Subcutaneous abdominal adipose tissue (tissue), 5 donors: ENCODE results near the gene PTCSC3.

ENCODE experiments used
- H3K27ac ChIP-seq: one replicate; pipeline ENCODE4 v1.7.0; 2013; ENCODE audit warnings: low read depth, mild to moderate bottlenecking, inconsistent platforms, low read length, moderate library complexity
- H3K27me3 ChIP-seq, 5 donors: one replicate each; pipeline ENCODE4 v1.7.0; 2013; ENCODE audit warnings: low read length in 5 of 5, inconsistent platforms in 1 of 5; ENCODE audit not compliant: control insufficient read depth in 5 of 5, insufficient read depth in 4 of 5
- H3K36me3 ChIP-seq, 5 donors: one replicate each; pipeline ENCODE4 v1.7.0; 2013; ENCODE audit warnings: low read length in 5 of 5; ENCODE audit not compliant: control insufficient read depth in 5 of 5, insufficient read depth in 5 of 5
- H3K4me1 ChIP-seq, 5 donors: one replicate each; pipeline ENCODE4 v1.7.0; 2013; ENCODE audit warnings: low read length in 5 of 5, mild to moderate bottlenecking in 3 of 5, moderate library complexity in 1 of 5; ENCODE audit not compliant: control insufficient read depth in 5 of 5, insufficient read depth in 5 of 5
- H3K4me3 ChIP-seq, 5 donors: one replicate each; pipeline ENCODE4 v1.7.0; 2013; ENCODE audit warnings: low read length in 5 of 5, low read depth in 1 of 5
- H3K9ac ChIP-seq, 5 donors: one replicate each; pipeline ENCODE4 v1.7.0; 2013; ENCODE audit warnings: low read length in 5 of 5, mild to moderate bottlenecking in 4 of 5, moderate library complexity in 3 of 5
- H3K9me3 ChIP-seq, 5 donors: one replicate each; pipeline ENCODE4 v1.7.0; 2013; ENCODE audit warnings: low read length in 5 of 5; ENCODE audit not compliant: control insufficient read depth in 5 of 5
- donor health status: healthy.
- donor health status: healthy.
- donor health status: healthy.
- donor health status: healthy.
- donor health status: healthy.

The PTCSC3 gene

GRCh38 chr14:36176524-36176923, at the start of gene PTCSC3:
Gene PTCSC3, minus strand, starts transcription at chr14:36176722.
- no peaks in the 10 kb centered on the region for H3K36me3 ChIP-seq
- no peak within 1 kb of the TSS for H3K27ac ChIP-seq
- no peaks in the 10 kb centered on the region for H3K9me3 ChIP-seq

GRCh38 chr14:36226164-36226563, 49.6 kb upstream of the PTCSC3 start:
- H3K9ac ChIP-seq: no peak overlapping the region
- H3K4me1 ChIP-seq: no peaks in the 10 kb centered on the region
- H3K4me3 ChIP-seq: no peak overlapping the region
- no peaks in the 10 kb centered on the region for H3K27me3 ChIP-seq
- no peak overlapping the region for H3K27ac ChIP-seq
- H3K9me3 ChIP-seq: no peaks in the 10 kb centered on the region
- H3K36me3 ChIP-seq: no peaks in the 10 kb centered on the region

More at GRCh38 chr14:36176524-36176923, at the start of gene PTCSC3:
- Histone ChIP-seq H3K4me1 (no peaks in the 10 kb centered on the region), H3K27me3 (no peaks in the 10 kb centered on the region), H3K4me3 (no peak within 1 kb of the TSS), H3K9ac (no peak within 1 kb of the TSS)

- Histone ChIP-seq H3K9me3 (no peaks in the 10 kb centered on the region), H3K27me3 (no peaks in the 10 kb centered on the region), H3K4me3 (no peak overlapping the region), H3K4me1 (no peaks in the 10 kb centered on the region), H3K27ac (no peak overlapping the region), H3K9ac (no peak overlapping the region), H3K36me3 (no peaks in the 10 kb centered on the region)
These were observed 47.7 kb upstream of the PTCSC3 start for GRCh38 chr14:36224176-36224575.

- Histone ChIP-seq H3K4me1 (no peaks in the 10 kb centered on the region), H3K9me3 (no peaks in the 10 kb centered on the region), H3K27me3 (peaks cover 0 to 2% (median 0%) of the 10 kb centered on the region in 5 donors), H3K4me3 (no peak overlapping the region), H3K36me3 (no peaks in the 10 kb centered on the region), H3K27ac (no peak overlapping the region), H3K9ac (no peak overlapping the region)
These were observed 47.0 kb upstream of the PTCSC3 start for GRCh38 chr14:36223558-36223957.

- H3K36me3 ChIP-seq: no peaks in the 10 kb centered on the region
- no peaks in the 10 kb centered on the region for H3K9me3 ChIP-seq
- H3K4me1 ChIP-seq: no peaks in the 10 kb centered on the region
- no peak overlapping the region for H3K27ac ChIP-seq
- peaks cover 0 to 4% (median 0%) of the 10 kb centered on the region in 5 donors for H3K27me3 ChIP-seq
- H3K9ac ChIP-seq: no peak overlapping the region
- H3K4me3 ChIP-seq: no peak overlapping the region
These were observed 46.5 kb upstream of the PTCSC3 start for GRCh38 chr14:36222952-36223468.

- H3K36me3 ChIP-seq: no peaks in the 10 kb centered on the region
- H3K9me3 ChIP-seq: no peaks in the 10 kb centered on the region
- H3K4me1 ChIP-seq: no peaks in the 10 kb centered on the region
- no peak overlapping the region for H3K9ac ChIP-seq
- H3K27ac ChIP-seq: no peak overlapping the region
- no peak overlapping the region for H3K4me3 ChIP-seq
- H3K27me3 ChIP-seq: peaks cover 0 to 10% (median 0%) of the 10 kb centered on the region in 5 donors
These were observed 45.8 kb upstream of the PTCSC3 start for GRCh38 chr14:36222337-36222736.

- no peaks in the 10 kb centered on the region for H3K9me3 ChIP-seq
- H3K27ac ChIP-seq: no peak overlapping the region
- no peak overlapping the region for H3K9ac ChIP-seq
- H3K36me3 ChIP-seq: no peaks in the 10 kb centered on the region
- no peak overlapping the region for H3K4me3 ChIP-seq
- H3K4me1 ChIP-seq: no peaks in the 10 kb centered on the region
- H3K27me3 ChIP-seq: peaks cover 0 to 16% (median 0%) of the 10 kb centered on the region in 5 donors
These were observed 44.6 kb upstream of the PTCSC3 start for GRCh38 chr14:36221112-36221511.

GRCh38 chr14:36217732-36218131, 41.2 kb upstream of the PTCSC3 start:
- Histone ChIP-seq H3K9me3 (no peaks in the 10 kb centered on the region), H3K9ac (no peak overlapping the region), H3K4me1 (no peaks in the 10 kb centered on the region), H3K27ac (no peak overlapping the region), H3K36me3 (no peaks in the 10 kb centered on the region), H3K27me3 (peaks cover 0 to 17% (median 0%) of the 10 kb centered on the region in 5 donors), H3K4me3 (no peak overlapping the region)

GRCh38 chr14:36217027-36217426, 40.5 kb upstream of the PTCSC3 start:
- Histone ChIP-seq H3K36me3 (no peaks in the 10 kb centered on the region), H3K9ac (no peak overlapping the region), H3K9me3 (no peaks in the 10 kb centered on the region), H3K4me3 (no peak overlapping the region), H3K27ac (no peak overlapping the region), H3K4me1 (no peaks in the 10 kb centered on the region), H3K27me3 (peaks cover 0 to 17% (median 0%) of the 10 kb centered on the region in 5 donors)

GRCh38 chr14:36215217-36215598, 38.7 kb upstream of the PTCSC3 start:
- Histone ChIP-seq H3K9ac (no peak overlapping the region), H3K36me3 (no peaks in the 10 kb centered on the region), H3K4me1 (no peaks in the 10 kb centered on the region), H3K4me3 (no peak overlapping the region), H3K27ac (no peak overlapping the region), H3K9me3 (no peaks in the 10 kb centered on the region), H3K27me3 (peaks cover 0 to 17% (median 0%) of the 10 kb centered on the region in 5 donors)
